Tongue (tissue), 2 donors: Measurements from ENCODE around the gene TMA7. TPM values are rescaled to one million over a fixed set of nuclear protein-coding genes. Genes with fewer than 3 reads are reported as not detected.

Source experiments
- DNase-seq: peaks from one replicate; pipeline ENCODE4 v3.0.0-alpha.2; 2015
- total RNA-seq: library from RNA; depleted of rRNA; stranded (reverse); fragments of >200 nt; gene quantifications from one replicate; pipeline ENCODE4 v1.2.3, GENCODE V29; 2014

TMA7 gene
- total RNA-seq, 1 donor from 2014 or later: 188 TPM

- no peak for DNase-seq
Observed at GRCh38 chr3:48409291-48410201, 30.5 kb upstream of the TMA7 start.

GRCh38 chr3:48410205-48411040 lies 29.6 kb upstream of the TMA7 start:
- no peak for DNase-seq

- DNase-seq: no peak
Observed at GRCh38 chr3:48411041-48411588, 28.9 kb upstream of the TMA7 start.

DNA sequence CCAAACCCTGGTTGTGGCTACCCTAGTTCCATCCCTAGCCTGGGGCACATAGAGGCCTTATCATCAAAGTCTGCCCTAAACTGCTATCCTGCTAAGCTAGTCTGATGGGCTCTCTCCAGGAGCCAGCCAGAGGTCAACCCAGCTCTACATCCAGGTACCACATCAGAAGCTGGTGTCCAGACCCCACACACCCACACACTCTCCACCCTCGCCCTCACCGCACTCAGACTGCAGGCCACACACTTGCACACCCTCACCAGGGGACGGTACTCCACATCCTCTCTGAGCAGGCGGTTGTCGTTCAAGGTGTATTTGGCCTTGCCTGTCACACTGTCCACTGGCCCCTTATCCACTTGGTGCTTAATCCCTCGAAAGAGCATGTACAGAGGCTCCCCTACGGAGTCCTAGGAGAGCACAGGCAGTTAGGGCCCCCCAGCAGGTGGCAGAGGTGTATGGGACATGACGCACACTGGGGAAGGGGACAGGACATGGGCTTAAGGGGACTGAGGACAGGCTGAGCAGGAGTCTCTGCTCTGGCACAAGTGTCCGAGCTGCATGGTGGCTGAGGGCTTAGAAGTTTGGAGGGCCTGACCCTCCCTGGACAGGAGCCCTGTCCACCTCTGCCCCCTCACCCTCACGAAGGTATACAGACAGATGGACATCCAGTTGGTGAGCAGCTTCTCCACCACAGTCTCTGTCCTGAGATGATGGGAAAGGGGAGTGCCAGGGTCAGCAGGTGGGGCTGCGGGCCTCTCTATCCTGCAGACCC lies 28.3 kb upstream of the TMA7 start:
- no peak for DNase-seq

DNA sequence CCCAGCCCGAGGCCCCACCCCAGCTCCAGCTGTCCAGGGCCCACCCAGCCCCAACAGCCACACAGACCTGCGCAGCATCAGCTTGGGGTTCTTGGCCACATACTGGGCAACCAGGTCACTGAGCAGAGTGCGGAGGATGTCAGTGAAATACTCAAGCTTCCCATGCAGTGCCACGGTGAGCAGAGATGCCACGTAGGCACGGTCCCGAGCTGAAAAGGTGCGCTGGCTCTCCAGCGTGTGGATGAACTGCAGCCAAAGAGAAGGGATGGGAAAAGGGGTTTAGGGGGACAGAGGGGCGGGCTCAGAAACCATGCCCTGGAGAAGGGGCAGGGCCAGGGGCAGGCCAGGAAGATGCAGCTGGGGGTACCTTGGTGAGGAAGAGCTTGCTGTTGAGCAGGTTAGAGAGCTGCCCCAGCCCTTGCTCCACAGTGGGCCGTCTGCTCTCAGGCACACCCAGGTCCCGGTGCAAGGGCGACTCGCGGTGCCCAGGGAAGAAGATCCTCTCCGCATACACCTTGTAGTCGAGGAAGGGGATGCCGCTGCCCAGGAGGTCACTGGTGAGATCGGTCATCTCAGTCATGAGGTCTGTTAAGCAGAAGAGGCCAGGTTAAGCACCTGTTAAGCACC lies 27.6 kb upstream of the TMA7 start:
- no peak for DNase-seq

GRCh38 chr3:48413086-48413485 lies 27.0 kb upstream of the TMA7 start:
- DNase-seq: no peak

- no peak for DNase-seq
Observed at GRCh38 chr3:48413611-48414010, 26.4 kb upstream of the TMA7 start.

GRCh38 chr3:48414376-48415250 lies 25.4 kb upstream of the TMA7 start:
- no peak for DNase-seq

DNA sequence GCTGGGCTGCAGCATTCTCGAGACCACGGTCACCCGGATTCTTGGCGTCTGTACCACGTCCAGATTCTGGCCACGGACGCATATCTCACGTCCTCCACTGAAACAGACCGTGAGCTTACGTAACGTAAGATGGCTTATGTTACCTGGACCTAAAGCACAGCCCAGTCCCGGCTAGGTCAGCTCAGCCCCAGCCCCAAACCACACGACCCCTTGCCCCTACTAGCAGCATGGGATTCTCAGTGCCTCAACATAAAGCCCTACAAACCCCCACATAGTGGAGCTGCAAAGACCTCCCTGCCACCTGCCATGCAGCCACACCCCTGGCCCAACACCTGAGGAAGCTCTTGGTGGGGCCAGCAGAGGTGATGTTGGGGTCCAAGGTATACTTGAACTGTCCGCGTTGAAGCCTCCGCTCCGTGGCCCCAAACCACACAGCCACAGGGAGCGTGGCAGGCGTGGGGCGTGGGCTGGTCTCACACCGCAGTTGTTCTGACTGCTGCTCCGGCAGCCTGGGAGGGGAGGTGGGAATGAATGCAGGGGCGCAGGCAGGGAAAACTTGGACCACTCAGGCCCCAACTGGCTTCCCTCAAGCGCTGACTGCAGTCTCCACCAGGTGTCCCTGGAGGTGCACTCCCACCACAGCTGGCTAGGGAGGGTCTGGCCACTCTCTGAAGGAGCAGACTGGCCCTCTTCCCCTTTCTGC lies 24.7 kb upstream of the TMA7 start:
- peak; percentile 32 for DNase-seq

- DNase-seq: no peak
Observed at GRCh38 chr3:48416091-48416505, 24.0 kb upstream of the TMA7 start.

DNA sequence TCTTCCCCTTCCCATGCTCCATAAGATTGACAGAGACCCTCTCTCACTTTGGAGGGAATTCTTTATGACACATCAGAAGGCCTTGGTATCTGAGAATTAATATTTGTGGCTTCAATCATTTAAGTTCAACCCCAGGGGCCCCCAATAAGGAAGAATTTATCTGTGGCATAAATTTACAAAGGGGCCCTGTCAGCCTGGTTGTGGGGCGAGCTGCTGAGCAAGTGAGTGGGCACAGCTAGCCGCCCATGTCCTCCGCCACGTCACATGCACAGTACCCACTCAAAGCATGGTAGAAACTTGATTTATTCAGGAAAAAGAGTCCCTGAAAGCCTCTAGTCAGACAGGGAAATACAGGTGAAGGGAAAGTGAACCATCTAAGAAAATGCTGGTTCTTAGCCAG lies 23.5 kb upstream of the TMA7 start:
- no peak for DNase-seq

GRCh38 chr3:48417529-48418108 lies 22.4 kb upstream of the TMA7 start:
- no peak for DNase-seq

DNA sequence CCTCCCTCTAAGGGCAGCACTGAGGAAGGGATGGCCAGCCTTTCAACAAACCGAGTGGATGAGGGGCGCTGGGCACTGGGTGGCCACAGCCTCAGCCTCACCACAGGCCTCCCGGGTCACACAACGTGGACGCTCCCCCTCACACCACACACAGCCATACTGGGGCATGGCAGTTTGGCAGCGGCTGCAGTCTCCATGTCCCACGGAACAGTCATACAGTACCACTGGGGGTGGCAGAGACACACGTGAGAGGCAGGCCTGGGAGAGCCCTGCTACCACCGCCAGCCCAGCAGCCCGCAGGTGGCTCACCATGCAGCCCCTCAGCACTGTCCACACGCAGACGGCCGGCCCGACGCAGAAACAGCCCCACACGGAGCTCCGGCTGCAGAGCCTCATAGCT lies 21.9 kb upstream of the TMA7 start:
- no peak for DNase-seq

DNA sequence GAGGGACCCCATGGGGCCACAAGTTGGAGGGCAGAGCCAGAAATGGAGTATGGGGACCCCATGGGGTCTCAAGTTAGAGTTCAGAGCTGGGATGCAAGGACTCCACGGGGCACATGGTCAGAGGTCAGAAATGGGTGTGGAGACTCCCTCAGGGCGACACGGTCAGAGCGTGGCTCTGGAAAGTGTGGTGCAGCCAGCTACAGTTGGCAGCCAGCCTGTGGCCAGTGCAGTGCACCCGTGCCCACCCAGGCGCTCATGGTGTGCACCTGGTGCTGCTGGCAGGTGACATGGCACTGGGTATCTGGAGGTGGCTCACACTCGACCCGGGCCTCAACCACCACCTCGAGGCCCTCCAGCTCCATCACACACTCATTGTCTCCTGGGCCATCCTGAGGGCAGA lies 21.4 kb upstream of the TMA7 start:
- DNase-seq: no peak

- DNase-seq: no peak
Observed at GRCh38 chr3:48419149-48419548, 20.9 kb upstream of the TMA7 start.

GRCh38 chr3:48419597-48419996 lies 20.5 kb upstream of the TMA7 start:
- DNase-seq: no peak

- no peak for DNase-seq
Observed at GRCh38 chr3:48420561-48420960, 19.5 kb upstream of the TMA7 start.

- DNase-seq: no peak
Observed at GRCh38 chr3:48422272-48422671, 17.8 kb upstream of the TMA7 start.

DNA sequence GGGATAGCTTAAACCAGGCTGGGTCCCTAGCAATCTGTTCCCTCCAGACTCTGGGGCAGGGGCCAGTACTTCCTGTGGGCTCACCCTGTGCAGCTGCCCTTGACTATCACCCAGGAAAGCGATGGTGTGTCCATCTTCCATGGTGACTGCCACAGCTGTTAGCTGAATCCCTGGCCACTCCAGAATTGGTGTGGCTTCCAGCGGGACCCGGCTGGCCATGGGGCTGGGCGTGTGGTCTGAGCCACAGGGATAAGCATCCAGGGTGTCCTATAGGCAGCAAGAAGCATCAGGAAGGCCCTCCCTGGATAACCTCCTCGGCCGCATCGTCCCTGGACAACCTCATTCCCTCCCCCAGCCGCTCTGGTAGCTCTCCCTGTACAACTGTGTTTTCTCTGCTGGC lies 17.4 kb upstream of the TMA7 start:
- DNase-seq: no peak
